OCI-LY1 (cell line): ENCODE data around the gene MARCHF5.
"Not testable (repeated sequence)": the region's sequence is repeated elsewhere in the genome, so short reads cannot be mapped to it uniquely, and the experiment has no call there.

Experiments used
- CTCF ChIP-seq: fragments of 200-600 bp; sonication (generic), shearing (Covaris generic); IDR thresholded peaks from 2 replicates; pipeline ENCODE4 v1.5.1; 2017; ENCODE audit warnings: mild to moderate bottlenecking, antibody characterized with exemption, low read length, moderate library complexity, mixed read lengths
- EZH2 ChIP-seq: fragments of 200-600 bp; sonication (generic), shearing (Covaris generic); IDR thresholded peaks from 2 replicates; pipeline ENCODE4 v1.8.0; 2017; ENCODE audit warnings: borderline replicate concordance, mixed run types, mild to moderate bottlenecking, antibody characterized with exemption, low read length, moderate library complexity, mixed read lengths

GRCh38 chr10:92329927-92330326 lies 39.0 kb downstream of the MARCHF5 start:
- TF ChIP-seq CTCF, EZH2: not testable (repeated sequence)
